IPS DF 4.7 (cell line): ENCODE measurements around the gene PSAT1.

Experiments
- DNase-seq: peaks from one replicate; pipeline ENCODE4 v3.0.0-alpha.2; 2013; ENCODE audit warnings: low spot score; ENCODE audit errors: extremely low read depth

The PSAT1 gene

DNA sequence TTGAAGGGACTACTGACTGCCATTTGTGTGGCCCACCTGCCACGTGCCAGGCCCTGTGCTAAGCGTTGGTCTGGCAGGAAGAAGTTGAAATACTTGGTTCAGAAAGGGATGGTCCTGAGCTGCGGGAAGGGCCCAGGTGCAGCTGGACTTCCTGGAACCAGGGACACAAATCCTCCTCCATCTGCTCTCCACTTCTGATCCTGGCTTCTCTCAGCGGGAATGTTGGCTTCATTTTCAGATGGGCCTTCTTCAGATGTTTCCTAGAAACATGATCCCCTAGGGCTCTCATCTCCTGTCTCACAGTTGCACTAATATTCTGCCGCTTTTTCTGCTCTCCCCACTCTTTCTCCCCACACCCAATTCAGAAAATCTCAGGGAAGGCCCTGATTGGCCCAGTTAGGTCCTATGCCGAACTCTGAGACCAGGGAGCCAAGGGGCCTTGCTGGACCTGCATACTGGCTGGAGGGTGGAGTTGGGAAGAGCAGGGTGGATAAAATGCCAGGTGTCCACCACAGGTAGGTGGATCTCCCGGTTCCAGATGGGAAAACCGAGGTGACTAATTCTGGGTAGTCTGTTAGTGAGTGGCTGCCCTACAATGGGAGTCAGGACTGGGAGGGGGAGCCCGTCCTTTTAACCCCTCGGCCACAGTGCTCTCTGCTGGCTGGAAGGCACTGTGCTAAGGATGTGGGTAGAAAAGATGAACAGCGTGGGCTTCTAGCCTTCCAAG, 19.4 kb downstream of the PSAT1 start:
- no peak for DNase-seq

DNA sequence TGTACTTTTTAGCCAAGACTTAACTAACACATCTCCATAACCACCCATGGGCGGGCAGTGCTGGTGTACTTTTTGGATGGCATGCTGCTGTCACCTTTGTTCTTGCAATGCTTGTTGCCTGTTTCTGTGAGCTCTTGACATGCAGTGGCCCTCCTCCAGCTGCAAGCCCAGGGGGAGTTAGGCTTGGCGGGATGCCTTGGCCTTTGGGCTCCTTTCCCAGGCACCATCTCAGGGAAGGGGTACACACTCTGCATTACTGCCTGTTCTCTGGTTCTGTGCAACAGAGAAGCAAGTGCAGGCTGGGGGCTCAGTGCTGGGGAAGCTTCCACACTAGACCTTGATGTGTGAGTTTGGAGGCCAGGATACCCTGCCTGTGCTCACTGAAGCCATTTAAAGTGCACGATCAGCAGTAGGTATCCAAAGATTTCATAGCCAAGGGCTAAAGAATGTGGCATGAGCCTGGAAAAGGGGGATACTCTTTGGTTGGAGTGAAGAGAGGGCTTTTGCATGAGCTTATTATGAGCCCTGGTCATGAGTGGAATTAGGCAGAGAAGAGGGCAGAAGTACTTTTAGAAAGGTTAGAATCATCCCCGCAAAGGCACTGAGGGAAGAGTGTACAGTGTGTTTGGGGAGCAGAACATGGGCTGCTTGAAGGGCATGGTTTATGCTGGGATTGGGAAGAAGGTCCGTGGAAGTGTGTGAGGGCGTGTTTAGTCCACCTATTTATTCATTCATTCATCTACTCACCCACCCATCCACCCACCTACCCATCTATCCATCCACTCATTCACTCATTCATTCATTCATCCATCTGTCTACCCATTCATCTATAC, 22.5 kb downstream of the PSAT1 start:
- DNase-seq: no peak

DNA sequence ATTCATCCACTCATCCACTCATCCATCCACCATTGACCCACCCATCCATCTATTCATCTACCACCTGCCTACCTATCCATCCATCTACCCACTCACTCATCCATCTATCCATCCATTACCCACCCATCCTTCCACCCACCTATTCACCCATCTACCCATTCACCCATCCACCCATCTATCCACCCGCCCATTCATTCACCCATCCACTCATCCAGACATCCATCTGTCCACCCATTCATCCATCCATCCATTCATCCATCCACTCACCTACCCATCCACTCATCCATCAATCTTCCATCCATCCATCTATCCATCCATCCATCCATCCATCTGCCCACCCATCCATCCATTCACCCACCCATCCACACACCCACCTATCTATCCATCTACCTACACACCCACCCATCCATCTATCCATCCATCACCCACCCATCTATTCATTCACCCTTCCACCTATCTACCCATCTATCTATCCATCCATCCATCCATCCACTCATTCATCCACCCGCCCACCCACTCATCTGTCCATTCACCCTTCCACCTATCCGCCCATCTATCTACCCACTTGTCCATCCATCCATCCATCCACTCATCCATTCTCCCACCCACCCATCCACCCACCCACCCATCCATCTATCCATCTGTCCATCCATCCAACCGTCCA, 23.2 kb downstream of the PSAT1 start:
- DNase-seq: no peak

DNA sequence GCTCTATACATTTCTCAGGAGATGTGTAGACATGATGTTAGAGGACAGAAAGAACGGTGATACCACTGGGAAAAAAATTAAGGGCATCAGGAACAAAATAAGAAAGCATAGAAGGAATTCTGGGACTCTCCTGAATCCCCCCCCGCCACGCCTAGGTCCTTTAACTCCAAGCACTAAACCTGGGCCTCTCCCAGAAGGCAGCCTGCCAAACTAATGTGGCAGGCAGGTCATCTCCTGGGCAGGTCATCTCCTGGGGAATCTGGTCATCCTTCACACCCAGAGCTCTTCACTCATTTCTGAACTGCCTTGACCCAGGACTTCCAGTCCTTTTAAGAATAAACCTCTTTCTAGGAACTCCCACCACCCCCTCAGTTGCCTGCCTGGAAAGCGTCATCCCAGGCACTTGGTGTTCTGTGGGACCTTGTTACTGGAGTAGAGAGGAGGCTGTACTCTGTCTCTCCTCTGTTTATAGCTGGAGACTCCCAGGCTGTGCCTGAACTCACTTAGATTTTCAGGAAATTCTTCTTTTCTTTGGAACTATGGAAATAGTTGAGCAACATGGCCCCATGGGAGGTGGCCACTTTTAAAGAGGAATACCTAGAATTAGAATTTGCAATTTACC, 24.1 kb downstream of the PSAT1 start:
- DNase-seq: no peak

DNA sequence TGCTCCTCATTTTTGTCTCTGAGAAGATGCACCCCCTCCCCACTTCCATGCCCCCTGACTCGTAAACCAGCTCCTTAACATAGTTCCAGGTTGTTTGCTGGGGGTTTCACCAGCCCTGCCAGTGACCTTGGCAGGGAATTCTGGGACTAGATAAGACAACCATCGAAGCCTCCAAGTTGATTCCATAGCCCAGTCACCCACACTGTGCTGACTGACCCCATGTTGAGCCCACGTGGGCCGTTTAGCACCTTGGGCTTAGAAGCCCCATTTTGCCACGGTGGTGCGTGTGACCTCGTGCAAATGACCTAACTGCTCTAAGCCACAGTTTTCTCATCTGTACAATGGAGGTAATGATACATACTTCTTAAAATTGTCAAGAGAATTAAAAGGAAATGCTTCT, 24.6 kb downstream of the PSAT1 start:
- DNase-seq: no peak

DNA sequence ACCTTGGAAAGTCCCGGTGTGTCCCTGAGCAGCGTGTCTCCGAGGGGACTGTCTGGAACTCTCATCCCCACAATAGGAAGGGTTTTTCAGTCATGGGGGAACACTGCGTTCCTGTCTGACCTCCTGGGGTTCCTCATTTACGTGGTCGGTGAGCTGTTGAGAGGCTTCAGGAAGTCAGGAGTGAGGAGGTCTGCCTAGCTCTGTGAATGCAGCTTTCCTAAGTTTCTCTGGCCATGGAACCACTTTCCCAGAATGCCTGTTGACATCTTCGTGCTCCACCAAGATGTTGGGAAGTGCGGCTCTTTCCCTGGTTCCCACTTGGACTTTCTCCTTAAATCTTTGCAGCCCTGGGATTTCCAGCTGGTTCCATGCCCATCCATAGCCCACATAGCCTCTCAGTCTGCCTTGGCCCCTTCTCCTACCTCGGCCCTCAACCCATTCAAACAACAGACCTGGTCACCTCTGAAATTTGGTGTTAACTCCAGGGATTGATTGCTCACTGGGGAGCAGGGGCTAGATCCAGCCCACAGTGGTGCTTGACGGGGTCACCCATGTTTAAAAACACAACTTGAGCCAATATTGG, 27.2 kb downstream of the PSAT1 start:
- DNase-seq: no peak

DNA sequence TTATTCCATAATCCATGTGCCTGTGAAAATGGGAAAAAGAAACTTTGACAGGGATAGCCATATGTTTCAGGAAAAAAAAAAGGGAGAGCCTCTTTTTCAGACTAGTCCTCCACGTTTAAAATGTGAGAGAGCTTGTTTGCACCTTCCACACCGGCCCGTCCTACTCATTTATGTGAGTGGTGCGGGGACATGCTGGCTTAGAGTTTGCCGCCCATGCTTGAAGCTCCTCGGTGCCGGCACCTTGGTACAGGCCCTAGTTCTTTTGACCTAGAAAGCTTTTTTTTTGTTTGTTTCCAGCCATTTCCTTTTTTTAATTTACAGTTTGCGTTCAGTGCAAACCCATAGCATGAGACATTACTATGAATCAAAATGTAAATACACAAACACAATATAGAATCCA, 27.8 kb downstream of the PSAT1 start:
- no peak for DNase-seq

DNA sequence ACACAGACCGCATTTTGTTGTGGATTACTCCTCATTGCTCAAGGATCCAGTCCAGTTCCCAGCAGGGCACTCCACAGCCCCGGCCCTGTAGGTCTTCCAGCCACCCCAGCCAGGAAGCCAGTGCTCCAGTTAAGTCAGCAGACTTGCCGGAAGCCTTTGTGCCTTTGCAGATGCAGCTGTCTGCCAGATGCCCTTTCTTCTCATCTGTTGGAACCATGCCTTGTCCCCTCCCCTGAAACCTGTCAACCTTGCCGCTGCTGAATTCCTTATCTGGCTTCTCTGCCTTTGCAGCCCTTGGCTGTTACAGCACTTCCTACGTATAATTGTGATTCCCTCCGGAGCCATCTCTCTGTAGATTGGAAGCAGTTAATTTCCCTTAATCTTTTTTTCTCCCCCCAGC, 28.4 kb downstream of the PSAT1 start:
- no peak for DNase-seq

DNA sequence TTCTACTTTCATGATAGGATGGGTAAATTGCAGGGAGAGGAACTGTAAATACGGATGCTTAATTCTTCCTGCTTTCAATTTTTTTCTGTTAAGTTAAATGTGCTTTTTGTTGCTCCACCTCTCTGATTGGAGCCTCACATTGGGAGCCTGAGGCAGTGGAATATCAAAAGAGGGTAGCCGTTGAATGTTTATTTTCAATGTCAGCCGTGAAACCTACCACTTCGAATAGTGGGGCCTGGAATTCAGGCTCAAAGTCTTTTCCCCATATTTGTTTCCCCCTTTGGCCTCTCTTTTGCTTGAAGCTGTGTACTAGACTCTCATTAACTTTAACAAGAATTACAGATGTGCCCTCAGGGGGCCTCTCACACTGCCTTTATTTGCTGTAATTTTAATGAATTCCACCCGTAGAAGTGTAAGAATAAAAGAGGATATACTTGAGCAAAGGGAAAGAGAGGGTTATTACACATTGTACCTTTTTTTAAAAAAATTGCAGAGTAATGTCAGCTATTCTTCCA, 29.0 kb downstream of the PSAT1 start:
- no peak for DNase-seq

DNA sequence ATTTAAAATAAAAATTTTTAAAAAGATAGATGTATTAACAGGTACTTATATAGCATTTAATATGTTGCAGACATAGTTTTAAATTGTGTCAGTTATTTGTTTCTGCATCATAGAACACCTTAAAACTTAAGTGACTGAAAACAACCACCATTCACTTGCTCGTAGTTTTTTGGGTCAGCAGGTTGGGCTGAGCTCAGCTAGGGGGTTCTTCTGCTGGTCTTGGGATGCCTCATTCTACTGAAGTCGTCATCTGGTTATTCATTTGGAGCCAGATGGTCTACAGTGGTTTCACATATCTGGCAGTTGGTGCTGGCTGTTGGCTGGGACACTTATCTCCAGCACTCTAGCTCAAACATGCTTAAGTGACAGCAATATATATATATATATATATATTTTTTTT, 29.6 kb downstream of the PSAT1 start:
- no peak for DNase-seq

DNA sequence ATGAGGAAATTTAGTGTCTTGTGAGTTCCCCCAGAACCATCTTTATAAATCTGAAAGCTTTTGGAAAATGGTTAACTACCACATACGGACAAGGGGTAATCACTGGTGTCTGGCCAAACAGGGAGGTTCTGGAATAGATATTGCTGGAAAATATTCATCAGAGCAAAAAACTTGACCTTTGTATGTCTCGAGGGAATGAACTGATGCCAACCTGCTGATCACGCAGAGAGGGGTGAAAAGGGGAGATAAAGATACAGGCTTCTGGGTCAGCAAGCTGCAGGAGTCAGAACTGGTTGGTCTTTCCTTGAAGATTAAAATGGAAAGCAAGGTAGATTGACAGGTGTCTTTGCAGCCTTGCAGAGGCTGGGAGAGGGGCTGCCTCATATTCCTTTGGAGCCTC, 35.5 kb downstream of the PSAT1 start:
- no peak for DNase-seq

DNA sequence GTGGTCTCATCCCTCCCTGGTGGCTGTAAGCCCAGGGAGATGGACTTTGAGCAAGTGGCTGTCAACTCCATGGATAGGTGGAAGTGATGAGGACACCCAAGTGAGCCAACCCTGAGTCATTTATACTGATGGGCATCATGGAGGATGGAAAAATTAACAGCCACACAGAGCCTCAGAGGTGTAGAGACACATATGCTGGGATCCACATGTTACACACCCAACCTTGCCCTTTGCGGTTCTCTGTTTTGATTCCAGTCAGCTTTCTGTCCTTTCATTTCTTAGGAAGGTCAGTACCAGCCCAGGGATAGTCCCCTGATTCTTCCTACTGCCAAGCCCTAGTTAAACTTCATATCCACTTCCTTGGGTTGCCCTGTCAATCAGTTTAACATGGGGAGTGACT, 51.9 kb downstream of the PSAT1 start:
- DNase-seq: no peak

DNA sequence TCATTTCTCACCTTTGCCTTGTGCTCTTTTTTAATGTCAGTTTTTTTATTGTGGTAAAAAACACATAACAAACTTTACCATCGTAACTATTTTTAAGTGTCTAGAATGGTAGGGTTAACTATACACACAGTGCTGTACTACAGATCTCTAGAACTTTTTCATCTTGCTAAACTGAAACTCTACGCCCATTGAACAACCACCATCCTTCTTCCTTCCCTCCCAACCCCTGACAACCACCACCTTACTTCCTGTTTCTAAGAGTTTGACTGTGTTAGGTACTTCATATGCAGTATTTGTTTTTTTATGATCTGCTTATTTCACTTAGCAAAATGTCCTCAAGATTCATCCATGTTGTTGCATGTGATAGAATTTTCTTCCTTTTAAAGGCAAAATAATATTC, 54.9 kb downstream of the PSAT1 start:
- no peak for DNase-seq

DNA sequence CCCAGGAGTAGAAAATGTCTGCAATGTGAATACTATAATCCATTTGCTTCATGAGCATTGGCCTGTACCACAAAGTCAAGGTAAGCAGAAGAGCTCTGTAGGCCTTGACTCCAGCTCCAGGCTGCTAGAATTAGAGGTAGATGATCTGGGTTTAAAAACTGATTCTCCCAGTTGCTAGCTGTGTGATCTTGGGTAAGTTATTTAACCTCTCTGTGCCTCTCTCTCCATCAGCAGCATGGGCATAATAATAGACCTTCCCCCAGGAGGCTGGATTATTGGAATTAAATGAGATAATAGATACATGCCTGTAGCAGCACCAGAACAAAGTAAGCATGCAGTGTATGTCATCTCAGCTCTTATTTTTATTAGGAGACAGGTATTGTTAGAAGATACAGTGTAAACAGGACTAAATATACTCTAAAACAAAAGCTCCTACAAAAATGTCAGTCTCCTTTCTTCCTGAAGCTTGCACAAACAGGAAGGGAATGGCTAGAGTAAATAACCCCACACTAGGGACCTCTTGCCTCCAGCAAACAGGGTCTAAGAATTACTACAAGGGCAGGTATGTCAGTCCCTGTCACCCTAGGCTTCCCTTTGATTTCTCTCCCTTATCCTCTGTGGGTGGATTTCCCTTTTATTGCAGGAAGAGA, 57.5 kb downstream of the PSAT1 start:
- DNase-seq: no peak

DNA sequence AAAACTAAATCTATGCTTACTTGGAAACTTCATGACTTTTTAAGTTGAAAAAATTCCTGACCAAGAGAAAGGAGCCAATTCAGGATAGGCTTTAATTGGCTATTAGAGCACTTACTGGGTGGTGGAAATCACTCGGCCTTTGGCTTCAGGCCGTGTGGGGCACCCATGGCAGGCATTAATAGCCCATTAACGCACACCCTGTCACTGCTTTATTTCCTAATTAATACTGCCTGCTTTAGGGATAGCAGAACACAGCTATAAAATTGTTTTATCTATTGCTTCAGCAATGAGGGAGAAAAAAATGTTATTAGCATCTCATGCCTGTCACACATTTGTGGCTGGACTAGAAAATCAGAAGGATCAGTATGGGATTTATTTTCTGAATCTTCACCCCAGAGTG, 58.1 kb downstream of the PSAT1 start:
- no peak for DNase-seq

DNA sequence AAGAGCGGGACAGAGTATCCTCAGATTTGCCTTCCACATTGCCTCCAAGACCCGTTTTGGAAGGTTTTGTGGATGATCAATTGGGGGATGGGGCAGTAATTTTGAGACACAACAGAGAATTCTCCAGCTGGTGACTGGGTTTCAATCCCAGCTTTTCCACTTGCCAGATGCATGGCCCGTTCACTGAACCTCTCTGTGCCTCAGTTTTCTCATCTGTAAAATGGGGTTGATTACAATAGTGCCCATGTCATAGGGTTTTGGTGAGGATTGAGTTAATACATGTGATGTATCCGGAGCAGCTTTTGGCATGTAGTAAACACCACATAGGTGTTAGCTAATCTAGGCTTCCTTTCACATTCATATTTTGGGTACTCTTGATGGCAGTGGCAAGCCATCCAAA, 59.7 kb downstream of the PSAT1 start:
- no peak for DNase-seq

DNA sequence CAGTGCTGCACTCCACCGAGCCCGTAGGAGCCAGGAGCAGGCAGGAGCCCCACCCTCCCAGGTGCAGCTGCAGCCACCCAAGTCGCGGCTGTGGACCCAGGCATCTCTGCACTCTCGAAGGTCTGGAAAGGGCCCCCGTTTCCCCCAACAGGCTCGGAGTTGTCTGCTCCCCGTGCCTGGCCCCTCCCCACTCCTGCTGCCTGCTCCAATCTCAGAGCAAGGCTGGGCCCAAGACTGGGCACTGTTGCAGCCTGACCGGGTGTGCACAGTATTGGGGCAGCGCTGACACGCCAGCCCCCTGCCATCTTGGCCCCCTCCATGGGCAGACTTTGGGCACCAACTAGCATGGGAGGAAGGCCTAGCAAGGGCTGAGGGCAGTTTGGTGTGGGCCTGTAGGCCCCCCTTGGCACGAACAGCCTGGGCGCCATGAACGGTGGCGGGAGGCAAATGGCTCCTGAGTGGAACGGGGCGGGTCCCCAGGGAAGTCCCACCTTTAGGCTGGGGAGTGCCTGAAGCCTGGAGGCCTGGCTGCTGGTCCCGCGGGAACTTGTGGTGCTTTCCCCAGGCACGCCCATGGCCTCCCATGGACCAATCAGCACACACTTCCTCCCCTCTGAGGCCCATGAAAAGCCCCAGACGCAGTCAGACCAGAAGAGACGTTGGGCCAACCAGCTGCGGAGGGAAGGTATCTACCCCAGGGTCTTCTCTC, 60.4 kb downstream of the PSAT1 start:
- DNase-seq: no peak

DNA sequence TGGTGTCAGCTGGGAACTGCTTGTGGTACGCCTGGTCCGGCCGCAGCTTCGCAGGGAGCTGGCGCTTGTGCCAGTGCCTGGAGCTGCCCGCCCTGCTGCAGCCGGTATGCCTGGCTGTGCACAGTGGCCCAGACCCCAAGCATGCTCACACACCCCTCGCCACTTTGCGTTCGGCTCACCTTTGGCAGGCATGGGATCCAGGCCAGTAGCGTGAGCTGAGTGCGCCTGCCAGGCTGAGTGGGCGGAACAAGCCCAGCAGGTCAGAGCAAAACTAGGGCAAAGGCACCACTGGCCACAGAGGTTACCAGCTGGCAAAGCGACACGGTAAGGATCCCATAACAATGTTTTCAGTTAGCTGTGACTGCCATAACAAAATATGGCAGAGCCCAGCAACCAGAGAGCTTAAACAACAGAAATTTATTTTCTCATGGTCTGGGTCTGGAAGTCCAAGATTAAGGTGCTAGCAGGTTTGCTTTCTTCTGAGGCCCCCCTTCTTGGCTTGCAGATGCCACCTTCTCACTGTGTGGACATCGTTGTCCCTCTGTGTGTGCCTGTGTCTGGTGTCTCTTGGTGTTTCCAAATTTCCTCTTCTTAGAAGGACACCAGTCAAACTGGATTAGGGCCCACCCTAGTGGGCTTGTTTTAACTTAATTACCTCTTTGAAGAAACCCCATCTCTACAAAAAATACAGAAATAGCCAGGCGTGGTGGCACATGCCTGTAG, 61.6 kb downstream of the PSAT1 start:
- no peak for DNase-seq

DNA sequence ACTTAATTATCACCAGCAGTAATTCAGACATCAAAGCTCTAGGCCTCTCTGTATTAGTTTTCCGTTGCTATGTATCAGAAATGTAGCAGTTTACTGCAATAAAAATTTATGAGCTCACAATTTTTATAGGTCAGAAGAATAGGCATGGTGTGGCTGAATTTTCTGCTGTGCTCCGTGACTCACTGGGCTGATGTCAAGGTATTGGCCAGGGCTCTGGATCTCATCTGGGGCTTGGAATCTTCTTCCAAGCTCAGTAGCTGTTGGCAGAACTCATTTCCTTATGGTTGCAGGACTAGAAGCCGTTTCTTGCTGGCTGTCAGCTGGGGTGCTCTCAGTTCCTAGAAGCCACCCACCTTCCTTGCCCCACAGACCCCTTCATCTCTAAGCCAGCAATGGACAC, 66.3 kb downstream of the PSAT1 start:
- DNase-seq: no peak
